ENCODE data around the gene RPL10A.

RPL10A gene

GRCh38 chr6:35425284-35425683 lies 42.9 kb upstream of the RPL10A start:
- Histone ChIP-seq H3K79me2 (ENCODE audit: insufficient read depth, low read length) (no peaks in the 10 kb centered on the region), H3K9ac (ENCODE audit: low read length) (no peak overlapping the region), H3K27me3 (ENCODE audit: insufficient read depth, low read length) (no peaks in the 10 kb centered on the region), H3K36me3 (ENCODE audit: insufficient read depth, low read length) (no peaks in the 10 kb centered on the region; the same call in none of the 2 replicates), H3K4me1 (ENCODE audit: insufficient read depth, low read length, severe bottlenecking) (no peaks in the 10 kb centered on the region), H3K9me2 (ENCODE audit: low read depth, low read length) (no peaks in the 10 kb centered on the region), H3K4me2 (ENCODE audit: low read length) (no peak overlapping the region), H3K27ac (ENCODE audit: low read depth, low read length, poor library complexity, severe bottlenecking) (no peak overlapping the region), H4K20me1 (ENCODE audit: insufficient read depth, low read length) (no peaks in the 10 kb centered on the region), H3K9me3 (ENCODE audit: low read length) (peaks cover 10% of the 10 kb centered on the region), H2AFZ (ENCODE audit: low read length) (no peak overlapping the region), H3F3A (ENCODE audit: insufficient read depth, low read length) (no peaks in the 10 kb centered on the region), H3K4me3 (ENCODE audit: low read depth, low read length, poor library complexity, severe bottlenecking) (no peak overlapping the region)
- TF ChIP-seq EZH2 (IDR thresholded peaks at IDR 0.05; ENCODE audit: borderline replicate concordance, low read length): no peak
- no peak for TF ChIP-seq CTCF (IDR thresholded peaks at IDR 0.05; ENCODE audit: low read length)

GRCh38 chr6:35426074-35426473 lies 42.1 kb upstream of the RPL10A start:
- no peaks in the 10 kb centered on the region for H4K20me1 ChIP-seq (ENCODE audit: insufficient read depth, low read length)
- H3K27ac ChIP-seq (ENCODE audit: low read depth, low read length, poor library complexity, severe bottlenecking): no peak overlapping the region
- no peak overlapping the region for H2AFZ ChIP-seq (ENCODE audit: low read length)
- H3K4me2 ChIP-seq (ENCODE audit: low read length): no peak overlapping the region
- H3K9me2 ChIP-seq (ENCODE audit: low read depth, low read length): no peaks in the 10 kb centered on the region
- H3K4me3 ChIP-seq (ENCODE audit: low read depth, low read length, poor library complexity, severe bottlenecking): no peak overlapping the region
- H3K36me3 ChIP-seq (ENCODE audit: insufficient read depth, low read length): no peaks in the 10 kb centered on the region; the same call in none of the 2 replicates
- H3K4me1 ChIP-seq (ENCODE audit: insufficient read depth, low read length, severe bottlenecking): no peaks in the 10 kb centered on the region
- H3F3A ChIP-seq (ENCODE audit: insufficient read depth, low read length): no peaks in the 10 kb centered on the region
- H3K79me2 ChIP-seq (ENCODE audit: insufficient read depth, low read length): no peaks in the 10 kb centered on the region
- peaks cover 11% of the 10 kb centered on the region for H3K9me3 ChIP-seq (ENCODE audit: low read length)
- H3K9ac ChIP-seq (ENCODE audit: low read length): no peak overlapping the region
- TF ChIP-seq EZH2 (IDR thresholded peaks at IDR 0.05; ENCODE audit: borderline replicate concordance, low read length): no peak
- TF ChIP-seq CTCF (IDR thresholded peaks at IDR 0.05; ENCODE audit: low read length): no peak
- H3K27me3 ChIP-seq (ENCODE audit: insufficient read depth, low read length): no peaks in the 10 kb centered on the region

- Histone ChIP-seq H4K20me1 (ENCODE audit: insufficient read depth, low read length) (no peaks in the 10 kb centered on the region), H3F3A (ENCODE audit: insufficient read depth, low read length) (no peaks in the 10 kb centered on the region), H3K9me2 (ENCODE audit: low read depth, low read length) (no peaks in the 10 kb centered on the region), H2AFZ (ENCODE audit: low read length) (no peak overlapping the region), H3K9ac (ENCODE audit: low read length) (no peak overlapping the region), H3K27ac (ENCODE audit: low read depth, low read length, poor library complexity, severe bottlenecking) (no peak overlapping the region), H3K9me3 (ENCODE audit: low read length) (peaks cover 11% of the 10 kb centered on the region), H3K36me3 (ENCODE audit: insufficient read depth, low read length) (no peaks in the 10 kb centered on the region; the same call in none of the 2 replicates), H3K79me2 (ENCODE audit: insufficient read depth, low read length) (no peaks in the 10 kb centered on the region), H3K4me2 (ENCODE audit: low read length) (no peak overlapping the region), H3K27me3 (ENCODE audit: insufficient read depth, low read length) (no peaks in the 10 kb centered on the region), H3K4me1 (ENCODE audit: insufficient read depth, low read length, severe bottlenecking) (no peaks in the 10 kb centered on the region), H3K4me3 (ENCODE audit: low read depth, low read length, poor library complexity, severe bottlenecking) (no peak overlapping the region)
- TF ChIP-seq CTCF (IDR thresholded peaks at IDR 0.05; ENCODE audit: low read length) (no peak), EZH2 (IDR thresholded peaks at IDR 0.05; ENCODE audit: borderline replicate concordance, low read length) (no peak)
These were observed 40.8 kb upstream of the RPL10A start for GRCh38 chr6:35427435-35427834.

All from OCI-LY1 (cell line).